Activated naive CD8-positive, alpha-beta T cell (primary cell): ENCODE measurements around the gene CLPSL1.
"Not testable (repeated sequence)": the region's sequence is repeated elsewhere in the genome, so short reads cannot be mapped to it uniquely, and the experiment has no call there.

Source experiments
- H3K27ac Mint-ChIP-seq: one replicate; pipeline ENCODE4 v1.8.0; 2021; ENCODE audit warnings: mixed read lengths
- H3K27me3 Mint-ChIP-seq: one replicate; pipeline ENCODE4 v1.8.0; 2021; ENCODE audit warnings: mixed read lengths
- H3K36me3 Mint-ChIP-seq: one replicate; pipeline ENCODE4 v1.8.0; 2021; ENCODE audit warnings: mixed read lengths
- H3K4me1 Mint-ChIP-seq: one replicate; pipeline ENCODE4 v1.8.0; 2021; ENCODE audit warnings: low read depth, mixed read lengths
- H3K4me3 Mint-ChIP-seq: one replicate; pipeline ENCODE4 v1.8.0; 2021; ENCODE audit warnings: mild to moderate bottlenecking, mixed read lengths
- H3K9me3 Mint-ChIP-seq: one replicate; pipeline ENCODE4 v1.8.0; 2021; ENCODE audit warnings: low read depth, mixed read lengths

CLPSL1 gene, protein sequence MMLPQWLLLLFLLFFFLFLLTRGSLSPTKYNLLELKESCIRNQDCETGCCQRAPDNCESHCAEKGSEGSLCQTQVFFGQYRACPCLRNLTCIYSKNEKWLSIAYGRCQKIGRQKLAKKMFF

DNA sequence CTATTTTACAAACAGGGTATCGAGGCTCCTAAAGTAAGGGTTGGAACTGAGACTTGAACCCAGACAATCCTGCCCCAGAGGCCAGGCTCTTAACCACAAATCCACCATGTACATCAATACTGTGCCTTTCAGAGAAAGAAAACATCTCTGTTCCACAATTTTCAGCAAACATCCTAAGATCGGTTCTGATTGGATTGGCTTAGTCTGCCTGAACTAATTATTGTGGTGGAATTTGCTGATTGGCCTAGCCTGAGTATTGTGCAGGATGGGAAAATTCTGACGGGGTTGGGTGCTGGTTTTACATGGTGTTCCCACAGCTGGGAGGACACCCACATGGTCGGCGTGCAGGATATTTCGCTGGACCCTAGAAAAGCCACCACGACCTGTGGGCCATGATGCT is at the start of gene CLPSL1:
Gene CLPSL1 (plus strand): TSS at position 301 of the 400 bp plus-strand sequence. CDS start 92 bp downstream, at position 393.
- Mint-ChIP-seq H3K4me1 (peaks cover 6% of the 10 kb centered on the region), H3K36me3 (peaks cover 2% of the 10 kb centered on the region), H3K4me3 (no peak within 1 kb of the TSS), H3K27me3 (peaks cover 19% of the 10 kb centered on the region), H3K27ac (no peak within 1 kb of the TSS), H3K9me3 (no peaks in the 10 kb centered on the region)

DNA sequence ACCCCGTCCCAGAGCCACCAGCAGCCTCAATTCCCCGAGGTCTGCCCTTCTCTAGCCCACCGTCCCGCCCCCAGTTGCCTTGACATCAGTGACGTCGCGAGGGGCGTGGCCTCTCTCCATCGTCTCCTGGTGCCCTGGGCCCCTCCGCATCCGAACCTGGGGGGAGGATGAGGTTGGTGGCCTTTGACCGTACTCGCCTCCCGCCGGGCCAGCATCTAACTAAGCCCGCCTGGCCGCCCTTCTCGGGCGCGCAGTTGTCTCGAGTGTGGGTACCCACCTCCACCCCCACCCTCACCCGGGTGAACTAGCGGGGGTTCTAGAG is 49.4 kb upstream of the CLPSL1 start:
- Mint-ChIP-seq H3K27ac (peak overlapping the region; percentile 94), H3K36me3 (no peaks in the 10 kb centered on the region), H3K4me3 (peak overlapping the region; percentile 88), H3K27me3 (no peaks in the 10 kb centered on the region), H3K4me1 (peaks cover 77% of the 10 kb centered on the region), H3K9me3 (no peaks in the 10 kb centered on the region)

DNA sequence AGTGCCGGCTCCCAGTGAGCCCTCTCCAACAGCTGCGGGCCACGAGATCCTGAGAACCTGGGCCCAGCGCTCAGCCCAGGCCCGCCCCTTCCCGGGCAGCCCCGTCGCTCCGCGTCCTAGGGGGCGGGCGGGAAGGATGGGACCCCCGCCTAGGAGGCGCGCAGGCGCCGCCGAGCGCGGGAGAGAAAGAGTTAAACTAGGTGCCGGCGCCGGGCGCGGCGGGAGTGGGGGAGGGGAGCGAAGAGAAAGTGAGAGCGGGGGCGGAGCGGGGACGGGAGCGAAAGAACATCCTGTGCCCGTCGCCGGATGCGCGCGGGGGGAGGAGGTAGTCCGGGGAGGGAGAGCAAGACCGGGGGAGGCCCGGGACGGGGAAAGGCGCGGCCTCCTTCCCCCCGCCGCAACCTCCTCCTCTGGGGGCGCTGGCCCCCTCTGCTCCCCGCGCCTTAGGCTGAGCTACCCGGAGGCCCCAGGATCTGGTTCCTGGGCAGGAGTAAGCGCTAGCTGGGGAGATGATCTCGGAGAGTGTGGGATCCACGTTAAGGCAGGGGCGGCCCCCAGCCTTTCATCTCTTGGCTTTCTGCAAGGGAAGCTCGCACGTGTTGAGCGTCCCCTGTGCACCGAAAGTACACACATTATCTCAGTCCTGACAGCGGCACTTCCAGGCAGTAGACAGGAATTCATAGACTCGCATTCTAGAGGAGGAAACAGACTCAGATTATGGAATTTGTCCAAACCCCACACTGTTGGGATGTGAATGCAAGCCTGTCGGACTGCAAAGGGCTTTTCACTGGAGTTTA is 48.9 kb upstream of the CLPSL1 start:
- Mint-ChIP-seq H3K4me1 (peaks cover 74% of the 10 kb centered on the region), H3K36me3 (no peaks in the 10 kb centered on the region), H3K4me3 (peak overlapping the region; percentile 88), H3K9me3 (no peaks in the 10 kb centered on the region), H3K27me3 (no peaks in the 10 kb centered on the region), H3K27ac (peak overlapping the region; percentile 94)

DNA sequence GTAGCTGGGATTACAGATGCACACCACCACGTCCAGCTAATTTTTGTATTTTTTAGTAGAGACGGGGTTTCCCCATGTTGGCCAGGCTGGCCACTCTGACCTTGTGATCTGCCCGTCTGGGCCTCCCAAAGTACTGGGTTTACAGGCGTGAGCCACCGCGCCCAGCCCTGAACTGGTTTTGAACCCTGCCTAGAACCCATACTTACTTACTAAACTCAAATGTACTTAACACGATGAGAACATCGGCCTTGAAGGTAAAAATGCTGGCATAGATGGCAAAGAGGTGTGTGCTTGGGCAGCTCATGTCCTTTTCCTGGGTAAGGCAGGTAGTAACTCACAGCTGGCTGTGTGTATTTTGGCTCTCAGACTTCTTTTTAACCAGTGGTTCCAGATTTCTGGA is 47.2 kb upstream of the CLPSL1 start:
- Mint-ChIP-seq H3K9me3 (no peaks in the 10 kb centered on the region), H3K4me1 (peaks cover 70% of the 10 kb centered on the region), H3K36me3 (no peaks in the 10 kb centered on the region), H3K27ac (peak overlapping the region; percentile 22), H3K27me3 (no peaks in the 10 kb centered on the region), H3K4me3 (no peak overlapping the region)

DNA sequence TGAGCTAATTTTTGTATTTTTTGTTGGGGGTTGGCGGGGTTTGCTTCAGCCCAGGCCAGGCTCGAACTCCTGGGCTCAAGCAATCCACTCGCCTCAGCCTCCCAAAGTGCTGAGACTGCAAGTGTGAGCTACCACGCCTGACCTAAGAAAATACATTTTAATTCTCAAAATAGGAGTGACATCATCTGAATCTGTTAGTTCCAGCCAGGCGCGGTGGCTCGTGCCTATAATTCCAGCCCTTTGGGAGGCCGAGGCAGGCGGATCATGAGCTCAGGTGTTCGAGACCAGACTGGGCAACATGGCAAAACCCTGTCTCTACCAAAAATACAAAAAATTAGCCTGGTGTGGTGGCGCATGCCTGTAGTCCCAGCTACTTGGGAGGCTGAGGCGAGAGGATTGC is 46.5 kb upstream of the CLPSL1 start:
- H3K27me3 Mint-ChIP-seq, H3K4me3 Mint-ChIP-seq, H3K36me3 Mint-ChIP-seq, H3K9me3 Mint-ChIP-seq: not testable (repeated sequence)
- Mint-ChIP-seq H3K27ac (peak overlapping the region; percentile 46), H3K4me1 (peaks cover 64% of the 10 kb centered on the region)

DNA sequence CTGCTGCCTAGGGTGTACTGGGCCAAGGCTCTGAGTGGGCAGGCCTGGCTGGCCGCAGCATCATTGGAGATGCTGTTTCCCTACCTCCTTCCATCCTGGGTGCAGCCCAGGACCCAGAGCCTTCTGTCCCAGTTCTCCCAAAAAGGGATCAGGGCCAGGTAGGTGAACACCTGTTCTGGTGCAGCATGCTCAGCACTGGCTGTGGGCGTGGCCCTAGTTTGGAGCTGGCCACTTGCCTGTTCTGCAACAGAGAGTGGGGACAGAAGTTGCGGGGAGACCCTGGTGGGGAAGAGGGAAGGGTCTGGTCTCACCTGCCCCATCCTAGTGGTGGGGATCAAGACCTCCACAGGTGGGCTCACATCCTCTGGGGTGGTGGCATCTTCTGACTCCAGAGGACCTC is 45.4 kb upstream of the CLPSL1 start:
- Mint-ChIP-seq H3K4me3 (no peak overlapping the region), H3K27me3 (no peaks in the 10 kb centered on the region), H3K9me3 (no peaks in the 10 kb centered on the region), H3K27ac (no peak overlapping the region), H3K36me3 (no peaks in the 10 kb centered on the region), H3K4me1 (peaks cover 53% of the 10 kb centered on the region)

DNA sequence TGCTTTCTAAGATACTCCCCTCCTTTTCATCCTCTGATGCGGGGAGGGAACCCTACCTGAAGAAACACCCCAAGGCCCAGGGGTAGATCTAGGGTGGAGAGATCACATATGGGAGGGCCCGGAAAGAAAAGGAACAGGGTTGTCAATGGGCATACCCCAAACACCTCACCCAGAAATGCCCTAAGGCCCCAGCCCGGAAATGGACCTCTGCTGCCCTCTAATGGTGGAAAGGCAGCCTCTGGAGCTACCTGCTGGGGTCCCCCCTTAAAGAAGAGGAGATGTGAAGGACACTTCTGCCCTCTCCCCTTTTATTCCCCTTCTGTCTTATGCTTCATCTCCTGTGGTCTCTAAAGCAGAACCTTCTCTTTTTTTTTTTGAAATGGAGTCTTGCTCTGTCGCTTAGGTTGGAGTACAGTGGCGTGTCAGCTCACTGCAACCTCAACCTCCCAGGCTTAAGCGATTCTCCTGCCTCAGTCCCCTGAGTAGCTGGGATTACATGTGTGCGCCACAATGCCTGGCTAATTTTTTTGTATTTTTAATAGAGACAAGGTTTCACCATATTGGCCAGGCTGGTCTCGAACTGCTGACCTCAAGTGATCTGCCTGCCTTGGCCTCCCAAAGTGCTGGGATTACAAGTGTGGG is 44.4 kb upstream of the CLPSL1 start:
- Mint-ChIP-seq H3K27me3 (no peaks in the 10 kb centered on the region), H3K27ac (peak overlapping the region; percentile 70), H3K4me1 (peaks cover 46% of the 10 kb centered on the region), H3K9me3 (no peaks in the 10 kb centered on the region), H3K36me3 (no peaks in the 10 kb centered on the region), H3K4me3 (no peak overlapping the region)

DNA sequence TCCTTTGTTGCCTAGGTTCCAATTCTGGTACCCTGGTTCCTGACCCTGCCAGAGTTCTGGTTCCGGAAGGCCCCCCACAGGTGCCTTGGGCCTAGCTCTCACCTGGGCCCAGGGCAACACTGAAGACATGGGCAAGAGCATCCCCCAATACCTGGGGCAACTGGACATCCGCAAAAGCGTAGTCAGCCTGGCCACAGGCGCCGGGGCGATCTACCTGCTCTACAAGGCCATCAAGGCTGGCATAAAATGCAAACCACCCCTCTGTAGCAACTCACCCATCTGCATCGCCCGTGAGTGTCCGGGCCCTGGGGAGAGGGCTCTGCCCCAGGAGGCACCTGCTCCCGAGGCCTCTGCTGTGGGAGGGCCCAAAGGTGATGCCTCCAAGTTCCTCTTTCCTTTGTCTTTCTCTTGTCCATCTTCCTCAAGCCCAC is 43.8 kb upstream of the CLPSL1 start, which contains the start of gene ARMC12:
Gene ARMC12 (plus strand): TSS at position 51 of the 431 bp plus-strand sequence. CDS start 77 bp downstream, at position 128.
- Mint-ChIP-seq H3K4me1 (peaks cover 46% of the 10 kb centered on the region), H3K4me3 (no peak within 1 kb of the TSS), H3K27me3 (no peaks in the 10 kb centered on the region), H3K9me3 (no peaks in the 10 kb centered on the region), H3K36me3 (no peaks in the 10 kb centered on the region), H3K27ac (peak within 1 kb of the TSS; percentile 84)

DNA sequence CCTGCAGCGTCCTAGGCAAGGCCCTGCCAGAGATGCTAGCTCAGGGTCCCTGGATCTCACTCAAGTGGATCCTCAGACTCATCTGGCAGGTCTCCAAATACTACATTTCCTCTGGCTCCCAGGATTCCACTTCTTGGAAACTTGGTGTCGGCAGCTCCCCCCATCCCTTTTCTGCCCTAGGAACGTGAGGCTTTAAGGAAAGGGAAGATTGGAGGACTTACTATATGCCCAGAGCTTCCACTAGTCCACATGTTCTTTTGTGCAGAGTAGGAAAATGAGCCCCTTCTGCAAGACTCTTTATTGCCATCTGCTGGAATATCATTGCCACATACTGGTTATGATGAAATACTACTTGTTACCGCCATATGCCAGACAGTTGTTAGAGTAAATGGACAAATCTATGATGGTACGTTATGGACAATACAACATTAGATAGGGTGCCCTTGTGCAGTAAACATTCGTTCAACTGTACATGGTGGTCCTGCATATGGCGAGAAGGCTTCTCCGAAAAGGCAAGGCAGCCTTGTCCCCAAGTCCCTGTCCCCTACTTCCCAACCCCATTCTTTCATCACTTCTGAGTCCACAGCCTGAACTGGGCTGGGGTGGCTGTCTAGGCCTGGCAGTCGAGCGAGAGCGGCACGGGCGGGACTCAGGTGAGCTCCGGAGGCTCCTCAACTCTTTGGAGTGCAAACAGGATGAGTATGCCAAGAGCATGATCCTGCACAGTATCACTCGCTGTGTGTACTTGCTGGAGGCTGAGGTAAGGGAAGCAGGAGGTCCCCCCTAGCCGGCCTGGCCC is 43.2 kb upstream of the CLPSL1 start:
- Mint-ChIP-seq H3K27me3 (no peaks in the 10 kb centered on the region), H3K4me1 (peaks cover 41% of the 10 kb centered on the region), H3K36me3 (no peaks in the 10 kb centered on the region), H3K27ac (peak overlapping the region; percentile 84), H3K4me3 (no peak overlapping the region), H3K9me3 (no peaks in the 10 kb centered on the region)

DNA sequence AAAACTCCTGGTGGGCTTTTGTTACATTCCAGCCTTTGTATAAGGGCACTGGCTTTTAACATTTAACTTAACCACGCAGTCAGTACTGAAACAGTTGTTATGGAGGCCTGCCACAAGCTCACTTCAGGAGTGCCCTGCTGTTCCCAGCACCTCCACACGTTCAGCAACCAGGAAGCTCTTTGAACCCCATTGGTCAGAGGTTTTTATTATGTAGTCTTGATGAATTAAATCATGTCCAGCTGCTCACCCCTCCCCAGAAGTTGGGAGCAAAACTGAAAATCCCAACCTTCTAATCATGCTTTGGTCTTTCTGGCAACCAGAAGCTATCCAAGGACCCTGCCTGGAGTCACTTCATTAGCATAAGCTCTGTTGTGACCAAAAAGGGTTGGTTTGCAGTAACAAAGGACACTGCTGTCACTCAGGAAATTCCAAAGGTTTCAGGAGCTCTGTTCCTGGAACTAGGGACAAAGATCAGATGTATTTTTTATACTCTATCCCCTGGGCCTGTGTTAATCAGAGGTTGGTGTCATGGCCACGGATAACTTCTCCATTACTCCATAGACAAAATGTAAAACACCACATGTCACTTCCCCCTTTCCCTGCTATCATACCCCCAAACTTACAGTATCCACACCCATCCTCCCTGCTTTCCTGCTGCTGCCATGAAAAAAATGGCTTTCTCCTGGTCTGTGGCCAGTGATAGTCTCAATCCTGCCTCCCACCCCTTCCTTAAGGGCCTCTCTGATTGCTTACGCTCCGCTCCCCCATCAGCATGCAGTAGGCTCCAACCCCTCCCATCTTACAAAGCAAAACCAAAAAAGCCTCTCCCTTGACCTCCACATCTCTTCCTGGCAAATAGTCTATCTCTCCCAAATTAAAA is 40.9 kb upstream of the CLPSL1 start:
- Mint-ChIP-seq H3K27ac (no peak overlapping the region), H3K36me3 (no peaks in the 10 kb centered on the region), H3K4me3 (no peak overlapping the region), H3K4me1 (peaks cover 22% of the 10 kb centered on the region), H3K9me3 (no peaks in the 10 kb centered on the region), H3K27me3 (no peaks in the 10 kb centered on the region)

DNA sequence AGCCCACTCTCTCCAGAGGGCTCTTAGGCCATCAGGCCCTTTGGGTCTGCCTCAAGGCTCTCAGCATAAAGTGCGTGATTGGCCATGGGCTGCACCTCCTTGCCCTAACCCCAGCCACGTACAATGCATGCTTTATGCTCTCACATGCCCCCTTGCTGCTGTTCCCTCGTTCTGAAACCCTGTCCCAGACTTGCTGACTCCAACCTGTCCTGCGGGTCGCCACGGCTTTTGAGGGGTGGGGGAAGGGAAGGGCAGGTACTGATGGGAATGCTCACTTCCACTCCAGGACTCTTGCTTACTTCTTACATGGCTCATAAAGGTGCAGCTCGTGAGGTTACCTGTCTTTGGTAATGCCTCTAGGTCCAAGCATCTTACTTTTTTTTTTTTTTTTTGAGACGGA is 38.0 kb upstream of the CLPSL1 start:
- H3K9me3 Mint-ChIP-seq, result peaks cover 5% of the 10 kb centered on the region
- no peaks in the 10 kb centered on the region for H3K27me3 Mint-ChIP-seq
- H3K36me3 Mint-ChIP-seq, result peaks cover 3% of the 10 kb centered on the region
- peaks cover under 1% of the 10 kb centered on the region for H3K4me1 Mint-ChIP-seq
- H3K27ac Mint-ChIP-seq, result no peak overlapping the region
- H3K4me3 Mint-ChIP-seq, result no peak overlapping the region

DNA sequence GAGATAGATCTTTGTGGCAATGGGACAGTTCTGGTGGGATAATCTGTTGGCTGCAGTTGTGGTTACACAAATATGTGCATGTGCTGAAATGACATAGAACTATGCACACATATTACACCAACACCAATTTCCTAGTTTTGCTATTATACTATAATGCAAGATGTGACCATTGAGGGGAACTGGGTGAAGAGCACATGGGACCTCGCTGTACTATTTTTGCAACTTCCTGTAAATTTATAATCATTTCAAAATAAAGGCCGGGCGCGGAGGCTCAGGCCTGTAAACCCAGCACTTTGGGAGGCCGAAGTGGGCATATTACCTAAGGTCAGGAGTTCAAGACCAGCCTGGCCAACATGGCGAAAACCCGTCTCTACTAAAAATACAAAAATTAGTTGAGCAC is 35.3 kb upstream of the CLPSL1 start:
- Mint-ChIP-seq H3K9me3 (peaks cover 7% of the 10 kb centered on the region), H3K4me3 (no peak overlapping the region), H3K27ac (no peak overlapping the region), H3K27me3 (no peaks in the 10 kb centered on the region), H3K36me3 (peaks cover 4% of the 10 kb centered on the region), H3K4me1 (no peaks in the 10 kb centered on the region)

DNA sequence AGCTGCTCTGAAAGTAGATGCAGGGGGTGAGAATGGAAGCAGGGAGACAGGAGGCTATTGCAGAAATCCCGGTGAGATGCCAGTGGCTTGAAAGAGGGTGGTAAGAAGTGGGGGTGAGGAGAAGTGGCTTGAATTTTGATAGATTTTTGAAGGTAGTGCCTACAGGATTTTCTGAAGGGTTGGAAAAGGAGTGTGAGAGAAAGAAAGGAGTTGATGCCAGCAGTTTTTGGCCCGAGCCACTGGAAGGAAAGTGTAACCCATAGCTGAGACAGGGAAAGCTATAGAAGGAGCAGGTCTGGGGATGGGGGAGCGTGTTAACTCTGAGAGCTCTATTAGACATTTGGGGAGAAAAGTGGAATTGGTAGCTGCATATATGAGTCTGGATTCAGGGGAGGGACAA is 34.3 kb upstream of the CLPSL1 start:
- Mint-ChIP-seq H3K27ac (no peak overlapping the region), H3K4me1 (no peaks in the 10 kb centered on the region), H3K27me3 (no peaks in the 10 kb centered on the region), H3K9me3 (peaks cover 7% of the 10 kb centered on the region), H3K4me3 (no peak overlapping the region), H3K36me3 (peaks cover 4% of the 10 kb centered on the region)

DNA sequence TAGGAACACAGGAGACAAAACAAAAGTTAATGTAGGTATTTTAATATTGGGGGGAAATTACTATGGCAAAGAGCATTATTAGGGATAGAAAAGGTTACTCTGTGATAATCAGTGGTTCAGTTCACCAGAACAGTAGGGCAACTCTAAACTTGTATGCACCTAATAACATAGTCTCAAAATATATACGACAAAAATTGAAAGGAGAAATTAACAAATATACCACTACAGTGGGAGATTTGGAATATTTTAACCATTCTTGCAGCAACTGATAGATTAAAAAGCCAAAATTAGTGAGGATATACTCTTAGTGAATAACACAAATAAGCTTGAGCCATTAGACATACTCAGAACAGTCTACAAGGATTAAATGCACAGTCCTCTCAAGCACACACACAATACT is 32.9 kb upstream of the CLPSL1 start:
- Mint-ChIP-seq H3K27me3 (no peaks in the 10 kb centered on the region), H3K4me1 (no peaks in the 10 kb centered on the region), H3K36me3 (peaks cover 4% of the 10 kb centered on the region), H3K27ac (no peak overlapping the region), H3K9me3 (peaks cover 7% of the 10 kb centered on the region), H3K4me3 (no peak overlapping the region)
